A673 (cell line): ENCODE results near the gene NPR2.

ENCODE experiments used
- CTCF ChIP-seq: fragments of 300-800, 200-600 bp; sonication (generic); conservative IDR thresholded peaks from 2 replicates; pipeline ENCODE4 v1.5.1; 2017; ENCODE audit warnings: low read depth, mild to moderate bottlenecking, antibody characterized with exemption, low read length, moderate library complexity, mixed read lengths
- EZH2 ChIP-seq: fragments of 200-600 bp; sonication (generic); IDR thresholded peaks from 2 replicates; pipeline ENCODE4 v1.6.1; 2017; ENCODE audit warnings: borderline replicate concordance, low read depth, mild to moderate bottlenecking, mixed read lengths, antibody characterized with exemption, low read length; ENCODE audit not compliant: poor library complexity, severe bottlenecking

GRCh38 chr9:35852876-35853865 is 61.8 kb downstream of the NPR2 start:
- TF ChIP-seq CTCF (no peak), EZH2 (no peak)
